ENCODE measurements around the gene CAMK1D. TPM values are rescaled to one million over a fixed set of nuclear protein-coding genes. Genes with fewer than 3 reads are reported as not detected.

Gene CAMK1D
- total and polyA plus RNA-seq, 2 experiments from 2014 or later = 4.6 to 7.2 TPM

- TF ChIP-seq EZH2 (IDR thresholded peaks at IDR 0.05; ENCODE audit: low read depth, unreplicated experiment) = no peak
- TF ChIP-seq CREB1 (CRISPR knock-in tag; IDR thresholded peaks at IDR 0.05; ENCODE audit: low read depth) = no peak
- TF ChIP-seq EZH2phosphoT487 (IDR thresholded peaks at IDR 0.05; ENCODE audit: unreplicated experiment) = no peak
- TF ChIP-seq ETS1 (IDR thresholded peaks at IDR 0.05) = no peak
- no peak for TF ChIP-seq POLR2AphosphoS5 (IDR thresholded peaks at IDR 0.05; ENCODE audit: low read depth)
- TF ChIP-seq ZNF462 (CRISPR knock-in tag; IDR thresholded peaks at IDR 0.05) = no peak
- no peak for TF ChIP-seq JUNB (IDR thresholded peaks at IDR 0.05; ENCODE audit: unreplicated experiment)
- TF ChIP-seq CTCF (conservative IDR thresholded peaks at IDR 0.05; ENCODE audit: low read depth in 2 of 2) = no peak
- TF ChIP-seq STAT1 (IDR thresholded peaks at IDR 0.05; ENCODE audit: unreplicated experiment) = no peak
- TF ChIP-seq ZNF331 (CRISPR knock-in tag; IDR thresholded peaks at IDR 0.05; ENCODE audit: low read depth) = no peak
- TF ChIP-seq REST (IDR thresholded peaks at IDR 0.05; ENCODE audit: unreplicated experiment) = no peak
- TF ChIP-seq NANOG (IDR thresholded peaks at IDR 0.05; ENCODE audit: borderline replicate concordance) = no peak
- TF ChIP-seq ZNF114 (CRISPR knock-in tag; IDR thresholded peaks at IDR 0.05) = no peak
- Histone ChIP-seq H3K36me3 (ENCODE audit: insufficient read depth) (no peaks in the 10 kb centered on the region; the same call in 1 of the 2 replicates), H3K4me3 (no peak overlapping the region), H3K79me2 (replicated peaks; ENCODE audit: insufficient read depth) (no peaks in the 10 kb centered on the region), H3K4me1 (ENCODE audit: insufficient read depth) (no peaks in the 10 kb centered on the region), H3K27ac (ENCODE audit: low read depth) (no peak overlapping the region), H3K4me2 (no peak overlapping the region), H3K9me2 (ENCODE audit: insufficient read depth) (no peaks in the 10 kb centered on the region), H4K20me1 (replicated peaks; ENCODE audit: insufficient read depth) (no peaks in the 10 kb centered on the region), H3K27me3 (ENCODE audit: insufficient read depth) (no peaks in the 10 kb centered on the region), H2AFZ (no peak overlapping the region), H3F3A (replicated peaks; ENCODE audit: low read depth) (no peaks in the 10 kb centered on the region)
- ATAC-seq (no peak), DNase-seq (ENCODE audit: low spot score) (no peak)
- Mint-ChIP-seq H3K4me3 (no peak overlapping the region), H3K4me1 (peaks cover 2% of the 10 kb centered on the region; the same call in 2 of the 3 replicates), H3K27ac (no peak overlapping the region), H3K9me3 (no peaks in the 10 kb centered on the region), H3K27me3 (ENCODE audit: insufficient read depth, low read depth, poor library complexity) (peaks cover 2% of the 10 kb centered on the region), H3K36me3 (ENCODE audit: low read depth) (peaks cover 9% of the 10 kb centered on the region; the same call in 2 of the 3 replicates)
Observed at GRCh38 chr10:12792889-12793556, 443.7 kb downstream of the CAMK1D start.
